HL-60 (cell line): ENCODE data around the gene ENTPD3.

Experiments
- GABPA ChIP-seq: IDR thresholded peaks from 2 replicates; pipeline ENCODE4 v1.6.1; 2012; ENCODE audit warnings: low read depth
- POLR2AphosphoS5 ChIP-seq: IDR thresholded peaks from 2 replicates; pipeline ENCODE4 v1.6.1; 2012; ENCODE audit warnings: low read depth
- SPI1 ChIP-seq: IDR thresholded peaks from 2 replicates; pipeline ENCODE4 v1.6.1; 2012; ENCODE audit warnings: low read depth, mild to moderate bottlenecking, borderline replicate concordance
- TF ChIP-seq, protein P1 (sequence below): IDR thresholded peaks from one replicate; pipeline ENCODE4 v1.5.1; 2011; ENCODE audit warnings: low read length, control low read depth, inconsistent platforms; ENCODE audit not compliant: insufficient read depth
- TF ChIP-seq, protein P2 (sequence below): IDR thresholded peaks from 2 replicates; pipeline ENCODE4 v1.6.1; 2012; ENCODE audit warnings: low read depth; ENCODE audit not compliant: insufficient replicate concordance

DNA sequence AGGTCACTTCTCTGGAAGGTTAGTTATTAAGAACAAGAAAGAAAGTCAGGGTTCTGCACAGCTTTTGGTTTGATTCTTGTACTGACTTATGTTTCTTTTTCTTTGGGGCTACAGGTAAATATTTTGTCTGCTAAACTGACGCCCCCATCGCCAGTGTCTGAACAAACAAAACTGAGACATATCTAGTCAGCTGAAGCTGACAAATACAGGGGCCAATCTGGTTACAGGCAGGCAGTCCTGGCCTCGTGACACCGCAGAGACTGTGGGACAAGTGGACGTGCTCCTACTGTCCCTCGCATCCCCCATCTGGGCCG, 65.5 kb downstream of the ENTPD3 start:
- TF ChIP-seq, protein P1, sequence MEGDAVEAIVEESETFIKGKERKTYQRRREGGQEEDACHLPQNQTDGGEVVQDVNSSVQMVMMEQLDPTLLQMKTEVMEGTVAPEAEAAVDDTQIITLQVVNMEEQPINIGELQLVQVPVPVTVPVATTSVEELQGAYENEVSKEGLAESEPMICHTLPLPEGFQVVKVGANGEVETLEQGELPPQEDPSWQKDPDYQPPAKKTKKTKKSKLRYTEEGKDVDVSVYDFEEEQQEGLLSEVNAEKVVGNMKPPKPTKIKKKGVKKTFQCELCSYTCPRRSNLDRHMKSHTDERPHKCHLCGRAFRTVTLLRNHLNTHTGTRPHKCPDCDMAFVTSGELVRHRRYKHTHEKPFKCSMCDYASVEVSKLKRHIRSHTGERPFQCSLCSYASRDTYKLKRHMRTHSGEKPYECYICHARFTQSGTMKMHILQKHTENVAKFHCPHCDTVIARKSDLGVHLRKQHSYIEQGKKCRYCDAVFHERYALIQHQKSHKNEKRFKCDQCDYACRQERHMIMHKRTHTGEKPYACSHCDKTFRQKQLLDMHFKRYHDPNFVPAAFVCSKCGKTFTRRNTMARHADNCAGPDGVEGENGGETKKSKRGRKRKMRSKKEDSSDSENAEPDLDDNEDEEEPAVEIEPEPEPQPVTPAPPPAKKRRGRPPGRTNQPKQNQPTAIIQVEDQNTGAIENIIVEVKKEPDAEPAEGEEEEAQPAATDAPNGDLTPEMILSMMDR: no peak
- TF ChIP-seq POLR2AphosphoS5 (no peak), SPI1 (no peak), GABPA (no peak)
- TF ChIP-seq, protein P2, sequence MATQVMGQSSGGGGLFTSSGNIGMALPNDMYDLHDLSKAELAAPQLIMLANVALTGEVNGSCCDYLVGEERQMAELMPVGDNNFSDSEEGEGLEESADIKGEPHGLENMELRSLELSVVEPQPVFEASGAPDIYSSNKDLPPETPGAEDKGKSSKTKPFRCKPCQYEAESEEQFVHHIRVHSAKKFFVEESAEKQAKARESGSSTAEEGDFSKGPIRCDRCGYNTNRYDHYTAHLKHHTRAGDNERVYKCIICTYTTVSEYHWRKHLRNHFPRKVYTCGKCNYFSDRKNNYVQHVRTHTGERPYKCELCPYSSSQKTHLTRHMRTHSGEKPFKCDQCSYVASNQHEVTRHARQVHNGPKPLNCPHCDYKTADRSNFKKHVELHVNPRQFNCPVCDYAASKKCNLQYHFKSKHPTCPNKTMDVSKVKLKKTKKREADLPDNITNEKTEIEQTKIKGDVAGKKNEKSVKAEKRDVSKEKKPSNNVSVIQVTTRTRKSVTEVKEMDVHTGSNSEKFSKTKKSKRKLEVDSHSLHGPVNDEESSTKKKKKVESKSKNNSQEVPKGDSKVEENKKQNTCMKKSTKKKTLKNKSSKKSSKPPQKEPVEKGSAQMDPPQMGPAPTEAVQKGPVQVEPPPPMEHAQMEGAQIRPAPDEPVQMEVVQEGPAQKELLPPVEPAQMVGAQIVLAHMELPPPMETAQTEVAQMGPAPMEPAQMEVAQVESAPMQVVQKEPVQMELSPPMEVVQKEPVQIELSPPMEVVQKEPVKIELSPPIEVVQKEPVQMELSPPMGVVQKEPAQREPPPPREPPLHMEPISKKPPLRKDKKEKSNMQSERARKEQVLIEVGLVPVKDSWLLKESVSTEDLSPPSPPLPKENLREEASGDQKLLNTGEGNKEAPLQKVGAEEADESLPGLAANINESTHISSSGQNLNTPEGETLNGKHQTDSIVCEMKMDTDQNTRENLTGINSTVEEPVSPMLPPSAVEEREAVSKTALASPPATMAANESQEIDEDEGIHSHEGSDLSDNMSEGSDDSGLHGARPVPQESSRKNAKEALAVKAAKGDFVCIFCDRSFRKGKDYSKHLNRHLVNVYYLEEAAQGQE: no peak
